ENCODE results near the gene SORCS2.

- no peak for TF ChIP-seq CTCF (IDR thresholded peaks at IDR 0.05)
- no peak for TF ChIP-seq POLR2A (IDR thresholded peaks at IDR 0.05)
Measured at GRCh38 chr4:7645158-7645557, 452.8 kb downstream of the SORCS2 start.

All from right lobe of liver (tissue), 4 donors.